CD4-positive, alpha-beta memory T cell (primary cell): ENCODE results near the gene ALKBH4. TPM values are rescaled to one million over a fixed set of nuclear protein-coding genes. Genes with fewer than 3 reads are reported as not detected.

Experiments
- CTCF ChIA-PET: fragments of 350-600 bp; sonication (Branson Sonifier 250); formaldehyde crosslinking; loops from one replicate; lab custom pipeline; 2021; ENCODE audit warnings: inconsistent platforms; ENCODE audit not compliant: partially characterized antibody; lab: Charles Lee
- POLR2A ChIA-PET: fragments of 350-600 bp; sonication (Branson Sonifier 250); formaldehyde crosslinking; loops from one replicate; lab custom pipeline; 2021; ENCODE audit not compliant: partially characterized antibody; lab: Charles Lee
- DNase-seq, 5 donors: peaks; one replicate each; pipeline versions ENCODE4 v3.0.0 to v3.0.0-alpha.2; 2020 to 2022; ENCODE audit warnings: mixed read lengths in 1 of 5
- H3K27ac ChIP-seq: one replicate; pipeline ENCODE4 v1.7.0; 2013; ENCODE audit warnings: low read depth, low read length
- H3K27me3 ChIP-seq: 2 replicates; pipeline ENCODE4 v1.7.0; 2013; ENCODE audit warnings: mild to moderate bottlenecking, low read length, moderate library complexity; ENCODE audit not compliant: insufficient read depth
- H3K36me3 ChIP-seq: 2 replicates; pipeline ENCODE4 v1.7.0; 2013; ENCODE audit warnings: mild to moderate bottlenecking, low read length, moderate library complexity; ENCODE audit not compliant: insufficient read depth
- H3K4me1 ChIP-seq: 2 replicates; pipeline ENCODE4 v1.7.0; 2013; ENCODE audit warnings: mild to moderate bottlenecking, low read length, moderate library complexity; ENCODE audit not compliant: insufficient read depth
- H3K4me3 ChIP-seq, 2 donors: one replicate each; pipeline ENCODE4 v1.7.0; 2013; ENCODE audit warnings: low read length in 2 of 2, mild to moderate bottlenecking in 1 of 2
- H3K9me3 ChIP-seq, 2 donors: one replicate each; pipeline ENCODE4 v1.7.0; 2013; ENCODE audit warnings: low read length in 2 of 2, control low read depth in 1 of 2; ENCODE audit not compliant: control insufficient read depth in 1 of 2
- H3K27ac Mint-ChIP-seq, 7 donors: one replicate each; pipeline ENCODE4 v1.8.0; 2020 to 2021; ENCODE audit warnings: mixed read lengths in 7 of 7, mild to moderate bottlenecking in 6 of 7, inconsistent platforms in 3 of 7, moderate library complexity in 3 of 7
- H3K27me3 Mint-ChIP-seq, 2 donors: one replicate each; pipeline ENCODE4 v1.8.0; 2020 to 2021; ENCODE audit warnings: mixed read lengths in 2 of 2
- H3K36me3 Mint-ChIP-seq, 2 donors: one replicate each; pipeline ENCODE4 v1.8.0; 2020 to 2021; ENCODE audit warnings: mixed read lengths in 2 of 2, inconsistent platforms in 1 of 2, mild to moderate bottlenecking in 1 of 2
- H3K4me1 Mint-ChIP-seq, 4 donors: one replicate each; pipeline ENCODE4 v1.8.0; 2020 to 2021; ENCODE audit warnings: mixed read lengths in 4 of 4, mild to moderate bottlenecking in 1 of 4
- H3K4me3 Mint-ChIP-seq, 8 donors: one replicate each; pipeline ENCODE4 v1.8.0; 2020 to 2021; ENCODE audit warnings: mixed read lengths in 8 of 8, mild to moderate bottlenecking in 7 of 8, moderate library complexity in 6 of 8, inconsistent platforms in 3 of 8
- H3K9me3 Mint-ChIP-seq, 8 donors: one replicate each; pipeline ENCODE4 v1.8.0; 2020 to 2021; ENCODE audit warnings: mixed read lengths in 8 of 8, mild to moderate bottlenecking in 5 of 8, inconsistent platforms in 3 of 8, moderate library complexity in 1 of 8
- intact Hi-C: fragments of 100-400 bp; cut with micrococcal nuclease; formaldehyde crosslinking; loops from one replicate; pipeline ENCODE4 v1.15.1; 2023
- polyA plus RNA-seq, 2 donors: library from polyadenylated mRNA; unstranded; fragments of 300-500 nt; fragmentation: Illumina TruSeq; gene quantifications; one replicate each; pipeline ENCODE4 v1.2.3, GENCODE V29; 2021
- total RNA-seq, 2 experiments: library from RNA; stranded (reverse); gene quantifications; one replicate each; pipeline ENCODE4 v1.2.3, GENCODE V29; 2021

ALKBH4 gene
- total and polyA plus RNA-seq, 4 experiments from 2014 or later = 11.8 to 16.6 (median 13.8) TPM

DNA sequence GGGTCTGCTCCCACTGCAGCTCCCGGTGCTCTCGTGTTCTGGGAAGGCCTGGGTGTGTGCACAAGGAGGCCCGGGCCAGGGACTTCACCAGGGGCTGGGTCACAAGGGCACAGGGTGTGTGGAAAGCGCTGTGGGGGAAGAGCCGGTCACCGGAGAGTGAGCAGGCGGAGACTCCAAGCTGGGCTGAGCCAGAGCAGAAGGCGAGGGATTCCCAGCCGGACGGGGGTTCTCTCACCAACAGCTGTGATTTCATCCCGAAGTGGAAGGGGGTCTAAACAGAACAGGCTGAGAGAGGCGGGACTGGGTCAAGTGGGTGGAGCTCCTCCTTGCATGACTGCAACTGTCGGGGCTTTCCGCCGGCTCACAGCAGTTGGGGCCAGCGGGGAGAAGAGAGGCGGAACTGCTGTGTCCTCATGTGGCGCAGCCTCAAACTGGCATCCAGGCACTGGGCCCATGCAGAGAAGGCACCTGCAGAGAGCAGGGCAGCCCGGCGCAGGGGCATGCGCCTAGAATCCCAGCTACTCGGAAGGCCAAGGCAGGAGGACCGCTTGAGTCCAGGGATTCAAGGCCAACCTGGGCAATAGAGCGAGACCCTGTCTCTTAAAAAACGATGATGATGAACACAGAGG, 38.9 kb downstream of the ALKBH4 start:
- peak overlapping the region; percentile 83 to 92 (median 87) for H3K4me3 Mint-ChIP-seq
- peaks cover 83% of the 10 kb centered on the region for H3K4me1 ChIP-seq
- H3K9me3 ChIP-seq = no peaks in the 10 kb centered on the region
- no peaks in the 10 kb centered on the region for H3K27me3 Mint-ChIP-seq
- DNase-seq = peak; percentile 80 to 94 (median 84)
- H3K4me3 ChIP-seq = peak overlapping the region; percentile 48 to 49
- peaks cover 15 to 26% of the 10 kb centered on the region in 2 donors for H3K36me3 Mint-ChIP-seq
- H3K27ac ChIP-seq = peak overlapping the region; percentile 98
- intact Hi-C loops = loop anchor here (1.0 to 2.0 kb wide), 3 partner anchors 9 to 39 kb away; partner anchors contain the start of genes ALKBH4, LRWD1 and PRKRIP1
- H3K4me1 Mint-ChIP-seq = peaks cover 39 to 75% (median 56%) of the 10 kb centered on the region in 4 donors
- H3K9me3 Mint-ChIP-seq = peaks cover 0 to 6% (median 0%) of the 10 kb centered on the region in 8 donors
- ChIA-PET CTCF (interaction anchor here (0.8 to 2.7 kb wide), 10 partner anchors 10 to 41 kb away, joined by 3 to 36 read pairs (median 8); no protein-coding TSS in a partner anchor), POLR2A (interaction anchor here (0.7 to 16.0 kb wide), 13 partner anchors 8 to 1997 kb away, joined by 3 to 496 read pairs (median 5); partner anchors contain the start of genes ALKBH4, LRWD1, ORAI2 and PRKRIP1)
- peak overlapping the region; percentile 100 for H3K27ac Mint-ChIP-seq
- no peaks in the 10 kb centered on the region for H3K36me3 ChIP-seq
- no peaks in the 10 kb centered on the region for H3K27me3 ChIP-seq

DNA sequence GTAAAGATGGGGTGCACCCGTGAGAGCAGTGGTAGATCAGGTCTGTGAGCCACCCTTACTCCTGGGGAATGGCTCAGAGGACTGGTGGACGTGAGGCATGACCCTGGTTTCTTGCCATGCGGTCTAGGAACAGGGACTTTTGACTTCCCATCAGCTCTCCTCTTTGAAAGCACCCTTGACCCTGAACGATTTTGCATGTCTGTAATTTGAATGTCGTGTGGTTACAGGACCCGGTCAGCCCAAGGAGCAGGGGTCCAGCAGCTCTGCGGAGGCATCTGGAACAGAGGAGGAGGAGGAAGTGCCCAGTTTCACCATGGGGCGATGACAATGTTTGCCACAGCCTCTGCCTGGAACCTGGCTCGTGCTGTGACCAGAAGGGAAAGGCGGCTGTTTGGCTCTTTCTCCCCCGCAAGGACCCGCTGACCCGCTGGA, 39.9 kb downstream of the ALKBH4 start:
- Mint-ChIP-seq H3K27ac (peak overlapping the region; percentile 100), H3K4me3 (peak overlapping the region in 7 of 8 donors; percentile 31 to 92 (median 54)), H3K9me3 (peaks cover 0 to 6% (median 0%) of the 10 kb centered on the region in 8 donors), H3K36me3 (peaks cover 23 to 31% of the 10 kb centered on the region in 2 donors), H3K4me1 (peaks cover 43 to 76% (median 58%) of the 10 kb centered on the region in 4 donors), H3K27me3 (no peaks in the 10 kb centered on the region)
- no peak overlapping the region for H3K4me3 ChIP-seq
- no peaks in the 10 kb centered on the region for H3K9me3 ChIP-seq
- CTCF ChIA-PET = interaction anchor here (0.9 to 2.7 kb wide), 6 partner anchors 10 to 29 kb away, joined by 3 to 18 read pairs (median 6); no protein-coding TSS in a partner anchor
- peaks cover 83% of the 10 kb centered on the region for H3K4me1 ChIP-seq
- H3K27me3 ChIP-seq = no peaks in the 10 kb centered on the region
- intact Hi-C loops = no loop called here
- POLR2A ChIA-PET = interaction anchor here (1.1 to 16.0 kb wide), 4 partner anchors 9 to 38 kb away, joined by 5 to 496 read pairs (median 20); partner anchors contain the start of gene ORAI2
- H3K36me3 ChIP-seq = no peaks in the 10 kb centered on the region
- H3K27ac ChIP-seq = peak overlapping the region; percentile 98
- DNase-seq = no peak

DNA sequence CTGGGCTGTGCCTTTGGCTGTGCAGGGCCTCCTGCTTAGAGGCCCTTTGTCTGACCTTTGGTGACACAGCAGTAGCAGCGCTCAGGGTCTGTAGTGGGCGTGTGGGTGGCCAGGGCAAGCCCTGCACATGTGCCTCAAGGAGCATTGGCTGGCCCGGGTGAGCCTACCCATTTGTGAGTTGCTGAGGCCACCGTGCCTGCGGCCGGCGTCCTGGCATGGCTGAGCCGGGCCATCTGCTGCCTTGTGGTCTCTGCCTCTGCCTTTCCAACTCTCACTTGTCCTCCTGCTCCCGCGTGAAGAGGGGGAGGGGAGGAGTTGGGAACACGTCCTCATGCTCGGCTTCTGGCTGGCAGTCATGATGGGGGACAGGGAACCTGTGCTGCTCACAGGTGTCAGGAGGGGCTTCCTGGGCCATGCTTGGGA, 40.5 kb downstream of the ALKBH4 start:
- H3K4me3 ChIP-seq = no peak overlapping the region
- H3K36me3 ChIP-seq = no peaks in the 10 kb centered on the region
- ChIA-PET POLR2A (interaction anchor here (3.1 to 16.0 kb wide), 2 partner anchors 10 to 12 kb away, joined by 29 to 496 read pairs; partner anchors contain the start of gene ORAI2), CTCF (interaction anchor here (0.9 kb wide), 1 partner anchor 9 kb away, joined by 4 read pairs; no protein-coding TSS in a partner anchor)
- Mint-ChIP-seq H3K4me3 (peak overlapping the region in 4 of 8 donors; percentile 32 to 86 (median 46)), H3K4me1 (peaks cover 44 to 75% (median 56%) of the 10 kb centered on the region in 4 donors), H3K27ac (peak overlapping the region; percentile 100), H3K27me3 (no peaks in the 10 kb centered on the region), H3K9me3 (peaks cover 0 to 4% (median 0%) of the 10 kb centered on the region in 8 donors), H3K36me3 (peaks cover 23 to 34% of the 10 kb centered on the region in 2 donors)
- DNase-seq = no peak
- intact Hi-C loops = no loop called here
- peaks cover 82% of the 10 kb centered on the region for H3K4me1 ChIP-seq
- no peaks in the 10 kb centered on the region for H3K27me3 ChIP-seq
- no peaks in the 10 kb centered on the region for H3K9me3 ChIP-seq
- H3K27ac ChIP-seq = peak overlapping the region; percentile 98

DNA sequence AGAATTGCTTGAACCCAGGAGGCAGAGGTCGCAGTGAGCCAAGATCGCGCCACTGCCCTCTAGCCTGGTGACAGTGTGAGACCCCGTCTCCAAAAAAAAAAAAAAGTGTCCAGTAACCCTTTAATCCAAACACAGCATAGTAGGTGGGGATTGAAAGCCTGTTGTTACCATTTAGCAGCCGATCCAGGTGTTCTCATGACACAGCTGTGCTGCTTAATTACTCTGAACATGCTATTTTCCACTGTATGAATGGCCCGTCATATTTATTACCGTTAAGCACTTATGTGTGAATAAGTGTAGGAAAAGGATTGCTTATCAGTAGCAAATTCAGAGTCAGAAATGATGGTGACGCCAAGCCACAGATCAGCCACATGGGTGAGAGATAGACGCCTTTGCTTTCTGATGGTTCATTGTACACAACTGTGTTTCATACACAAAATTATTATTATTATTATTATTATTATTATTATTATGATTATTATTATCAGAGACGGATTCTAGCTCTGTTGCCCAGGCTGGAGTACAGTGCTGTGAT, 42.9 kb downstream of the ALKBH4 start:
- Histone ChIP-seq H3K9me3 (no peaks in the 10 kb centered on the region), H3K4me1 (peaks cover 82% of the 10 kb centered on the region), H3K27me3 (no peaks in the 10 kb centered on the region), H3K4me3 (no peak overlapping the region), H3K36me3 (peaks cover 6% of the 10 kb centered on the region), H3K27ac (no peak overlapping the region)
- peaks cover 32 to 35% of the 10 kb centered on the region in 2 donors for H3K36me3 Mint-ChIP-seq
- ChIA-PET POLR2A (interaction anchor here (0.6 to 16.0 kb wide), 3 partner anchors 10 to 12 kb away, joined by 5 to 496 read pairs (median 8); partner anchors contain the start of gene ORAI2), CTCF (no interaction called here)
- peak overlapping the region in 2 of 7 donors; percentile 46 to 76 for H3K27ac Mint-ChIP-seq
- H3K4me1 Mint-ChIP-seq = peaks cover 45 to 73% (median 57%) of the 10 kb centered on the region in 4 donors
- no peak for DNase-seq
- peak overlapping the region in 1 of 8 donors; percentile 41 for H3K4me3 Mint-ChIP-seq
- intact Hi-C loops = no loop called here
- peaks cover 0 to 4% (median 0%) of the 10 kb centered on the region in 8 donors for H3K9me3 Mint-ChIP-seq
- no peaks in the 10 kb centered on the region for H3K27me3 Mint-ChIP-seq

DNA sequence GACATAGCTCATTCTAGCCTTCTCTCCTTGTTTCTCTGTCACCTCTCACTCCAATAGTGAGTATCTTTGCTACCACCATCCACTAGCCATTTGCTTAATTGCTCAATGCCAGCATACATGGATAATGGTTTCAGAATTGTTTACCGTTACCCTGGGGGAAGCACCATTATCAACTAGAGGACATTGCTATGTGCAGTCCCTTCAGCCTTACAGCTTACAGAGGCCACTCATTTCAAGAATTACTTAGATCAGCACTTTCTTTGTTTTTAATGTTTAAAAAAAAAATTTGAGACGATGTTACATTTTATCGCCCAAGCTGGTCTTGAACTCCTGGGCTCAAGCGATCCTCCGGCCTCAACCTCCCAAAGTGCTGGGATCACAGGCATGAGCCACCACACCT, 46.1 kb downstream of the ALKBH4 start:
- no peaks in the 10 kb centered on the region for H3K9me3 Mint-ChIP-seq
- no peak overlapping the region for H3K4me3 ChIP-seq
- peaks cover 25 to 27% of the 10 kb centered on the region in 2 donors for H3K36me3 Mint-ChIP-seq
- H3K27me3 ChIP-seq = no peaks in the 10 kb centered on the region
- peak overlapping the region in 2 of 8 donors; percentile 4 to 16 for H3K4me3 Mint-ChIP-seq
- peak overlapping the region; percentile 89 to 97 (median 92) for H3K27ac Mint-ChIP-seq
- intact Hi-C loops = no loop called here
- H3K4me1 Mint-ChIP-seq = peaks cover 38 to 67% (median 51%) of the 10 kb centered on the region in 4 donors
- CTCF ChIA-PET = interaction anchor here (1.7 to 9.8 kb wide), 3 partner anchors 12 to 31 kb away, joined by 5 to 134 read pairs (median 47); no protein-coding TSS in a partner anchor
- POLR2A ChIA-PET = interaction anchor here (0.9 to 16.6 kb wide), 3 partner anchors 11 to 20 kb away, joined by 3 to 496 read pairs (median 4); partner anchors contain the start of gene ORAI2
- H3K4me1 ChIP-seq = peaks cover 76% of the 10 kb centered on the region
- no peaks in the 10 kb centered on the region for H3K9me3 ChIP-seq
- peaks cover 6% of the 10 kb centered on the region for H3K36me3 ChIP-seq
- no peak for DNase-seq
- no peaks in the 10 kb centered on the region for H3K27me3 Mint-ChIP-seq
- peak overlapping the region; percentile 61 for H3K27ac ChIP-seq

DNA sequence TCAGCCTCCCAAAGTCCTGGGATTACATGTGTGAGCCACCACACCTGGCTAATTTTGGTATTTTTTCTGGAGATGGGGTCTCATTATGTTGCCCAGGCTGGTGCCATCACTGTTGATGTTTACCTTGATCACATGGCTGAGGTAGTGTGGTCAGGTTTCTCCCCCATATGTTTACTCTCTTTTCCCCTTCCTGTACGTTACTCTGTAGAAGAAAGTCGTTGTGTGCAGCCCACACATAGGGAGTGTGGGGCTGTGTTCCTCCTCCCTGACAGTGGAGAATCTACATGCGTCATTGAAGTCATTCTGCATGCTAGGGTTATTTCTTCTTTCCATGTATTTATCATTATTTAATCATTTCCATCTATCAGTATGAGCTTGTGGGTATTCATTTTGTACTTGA, 47.6 kb downstream of the ALKBH4 start:
- H3K36me3 ChIP-seq = peaks cover 17% of the 10 kb centered on the region
- H3K4me3 ChIP-seq = no peak overlapping the region
- CTCF ChIA-PET = interaction anchor here (0.8 to 9.8 kb wide), 5 partner anchors 9 to 33 kb away, joined by 3 to 134 read pairs (median 36); no protein-coding TSS in a partner anchor
- H3K9me3 ChIP-seq = no peaks in the 10 kb centered on the region
- Mint-ChIP-seq H3K4me1 (peaks cover 40 to 75% (median 56%) of the 10 kb centered on the region in 4 donors), H3K4me3 (peak overlapping the region; percentile 22 to 93 (median 77)), H3K27me3 (no peaks in the 10 kb centered on the region), H3K9me3 (no peaks in the 10 kb centered on the region), H3K27ac (peak overlapping the region; percentile 92 to 97 (median 95)), H3K36me3 (peaks cover 25 to 33% of the 10 kb centered on the region in 2 donors)
- no peaks in the 10 kb centered on the region for H3K27me3 ChIP-seq
- peak; percentile 40 to 69 (median 45) for DNase-seq
- intact Hi-C loops = no loop called here
- POLR2A ChIA-PET = interaction anchor here (0.8 to 16.6 kb wide), 4 partner anchors 12 to 47 kb away, joined by 3 to 496 read pairs (median 4); partner anchors contain the start of genes ALKBH4 and ORAI2
- peak overlapping the region; percentile 61 for H3K27ac ChIP-seq
- peaks cover 80% of the 10 kb centered on the region for H3K4me1 ChIP-seq
